K562 (cell line): ENCODE data around the gene CFAP20DC. TPM values are rescaled to one million over a fixed set of nuclear protein-coding genes. Genes with fewer than 3 reads are reported as not detected.
A peak's percentile ranks its signal among the peaks of the same experiment; 100 is the strongest.

Experiments used
- ATAC-seq: fragments of 200-7000 bp; cut with Tn5 transposase; 3 replicates; pipeline ENCODE4 v1.9.1; 2020; ENCODE audit warnings: moderate library complexity
- BruUV-seq: library from RNA; stranded (reverse); fragments of 400-500 nt; replicated peaks from 2 replicates; lab custom pipeline; 2021; lab: Mats Ljungman, UMichigan
- CTCF ChIA-PET: fragments of 300-600 bp; formaldehyde crosslinking; extraction: SDS; loops from one replicate; lab custom pipeline; 2021; ENCODE audit warnings: low intra/inter-chr PET ratio; lab: Yijun Ruan, JAX
- POLR2A ChIA-PET: fragments of 300-600, 350-650 bp; sonication (Branson Sonifier 250); formaldehyde crosslinking; extraction: SDS; loops from one replicate; lab custom pipeline; 2021; ENCODE audit warnings: antibody characterized with exemption, inconsistent platforms; lab: Yijun Ruan, JAX
- DNase-seq, 4 experiments: peaks; one replicate each; pipeline versions ENCODE4 v3.0.0 to v3.0.0-alpha.2; 2011 to 2018; ENCODE audit warnings: low spot score in 3 of 4, mixed read lengths in 3 of 4; ENCODE audit errors: extremely low read depth in 1 of 4
- FAIRE-seq: peaks from 2 replicates; lab custom pipeline; 2011; peaks lifted over from hg19 to GRCh38; lab: Jason Lieb, UNC
- H2AFZ ChIP-seq: 2 replicates; pipeline ENCODE4 v1.6.0; 2011; ENCODE audit warnings: low read depth, low read length, control low read depth, inconsistent platforms
- H3K27ac ChIP-seq: fragments of 200-600 bp; 3 replicates; pipeline ENCODE4 v1.8.0; 2011; ENCODE audit warnings: low read depth, mild to moderate bottlenecking, control low read depth, inconsistent platforms, low read length, moderate library complexity, mixed read lengths; ENCODE audit errors: extremely low read depth
- H3K27me3 ChIP-seq, 2 experiments: fragments of 300-600 bp in 1 of 2; 2 replicates in 1 of 2; 3 replicates in 1 of 2; pipeline versions ENCODE4 v1.6.0 to v1.8.0; 2011; ENCODE audit warnings: inconsistent platforms in 2 of 2, low read length in 2 of 2, mild to moderate bottlenecking in 1 of 2, mixed read lengths in 1 of 2, moderate library complexity in 1 of 2; ENCODE audit not compliant: control insufficient read depth in 2 of 2, insufficient read depth in 2 of 2
- H3K36me3 ChIP-seq: fragments of 300-600 bp; 3 replicates; pipeline ENCODE4 v1.8.0; 2011; ENCODE audit warnings: mild to moderate bottlenecking, low read length, inconsistent platforms; ENCODE audit not compliant: control insufficient read depth, insufficient read depth
- H3K4me1 ChIP-seq, 2 experiments: fragments of 200-600 bp in 1 of 2; replicated peaks in 1 of 2; 2 replicates in 1 of 2; 3 replicates in 1 of 2; pipeline versions ENCODE4 v1.5.1 to v1.8.0; 2011; ENCODE audit warnings: inconsistent platforms in 2 of 2, low read length in 2 of 2, mild to moderate bottlenecking in 1 of 2, mixed read lengths in 1 of 2, moderate library complexity in 1 of 2; ENCODE audit not compliant: control insufficient read depth in 2 of 2, insufficient read depth in 2 of 2
- H3K4me2 ChIP-seq: 2 replicates; pipeline ENCODE4 v1.6.1; 2011; ENCODE audit warnings: low read length, control low read depth, inconsistent platforms, mixed read lengths; ENCODE audit not compliant: insufficient read depth
- H3K4me3 ChIP-seq: fragments of 200-600 bp; sonication (generic), shearing (Covaris generic); 2 replicates; pipeline ENCODE4 v1.5.1; 2016; ENCODE audit warnings: control low read depth, inconsistent platforms
- H3K79me2 ChIP-seq: fragments of 200-600 bp; 3 replicates; pipeline ENCODE4 v1.8.0; 2011; ENCODE audit warnings: low read length, inconsistent platforms; ENCODE audit not compliant: control insufficient read depth, insufficient read depth
- H3K9ac ChIP-seq, 2 experiments: 2 replicates each; pipeline versions ENCODE4 v1.6.0 to v1.6.1; 2011; ENCODE audit warnings: low read depth in 2 of 2, low read length in 2 of 2, control low read depth in 1 of 2, inconsistent platforms in 1 of 2, mild to moderate bottlenecking in 1 of 2, mixed read lengths in 1 of 2; ENCODE audit not compliant: insufficient read depth in 1 of 2
- H3K9me1 ChIP-seq: one replicate; pipeline ENCODE4 v1.6.0; 2011; ENCODE audit warnings: inconsistent platforms, mild to moderate bottlenecking, low read length, moderate library complexity; ENCODE audit not compliant: control insufficient read depth, insufficient read depth
- H3K9me3 ChIP-seq: replicated peaks from 2 replicates; pipeline ENCODE4 v1.5.1; 2011; ENCODE audit warnings: low read depth, low read length, inconsistent platforms; ENCODE audit not compliant: control insufficient read depth, insufficient read depth
- H4K20me1 ChIP-seq: replicated peaks from 2 replicates; pipeline ENCODE4 v1.6.1; 2011; ENCODE audit warnings: low read length, inconsistent platforms, mixed read lengths; ENCODE audit not compliant: control insufficient read depth, insufficient read depth
- BMI1 ChIP-seq: fragments of 150-350 bp; IDR thresholded peaks from 2 replicates; pipeline ENCODE4 v1.6.1; 2014; ENCODE audit warnings: low read length
- DMBX1 ChIP-seq: fragments of 250-450 bp; sonication (Bioruptor Pico); IDR thresholded peaks from 2 replicates; pipeline ENCODE4 v1.8.0; 2022; ENCODE audit warnings: inconsistent platforms, mild to moderate bottlenecking, moderate library complexity, borderline replicate concordance
- MED1 ChIP-seq: sonication (generic); formaldehyde crosslinking; IDR thresholded peaks from 2 replicates; pipeline ENCODE4 v1.8.1; 2023; ENCODE audit warnings: missing genetic modification reagents, borderline replicate concordance
- NFIC ChIP-seq: fragments of 450-650 bp; IDR thresholded peaks from 2 replicates; pipeline ENCODE4 v1.6.1; 2017; ENCODE audit warnings: mild to moderate bottlenecking, inconsistent platforms
- NR4A1 ChIP-seq, 2 experiments: fragments of 250-450 bp in 1 of 2; fragments of 450-650 bp in 1 of 2; sonication (Bioruptor Pico) in 1 of 2; IDR thresholded peaks; 2 replicates each; pipeline versions ENCODE4 v1.4.0 to v1.6.1; 2016 to 2020; ENCODE audit warnings: mild to moderate bottlenecking in 2 of 2, missing compliant biosample characterization in 1 of 2, missing genetic modification characterization in 1 of 2, moderate library complexity in 1 of 2
- ZNF785 ChIP-seq: fragments of 250-450 bp; sonication (Bioruptor Pico); IDR thresholded peaks from 2 replicates; pipeline ENCODE4 v1.4.0; 2020; ENCODE audit warnings: mild to moderate bottlenecking
- WGBS: fragments of 100-300 bp; shearing (Covaris generic); methylation state at CpG from one replicate; pipeline ENCODE4 v1.1.6; 2016; ENCODE audit warnings: low coverage, mixed read lengths; ENCODE audit not compliant: insufficient coverage; ENCODE audit errors: missing lambda C conversion rate; 5-methylcytosine and 5-hydroxymethylcytosine counted together
- in situ Hi-C: fragments of 300-500 bp; cut with MboI; formaldehyde crosslinking; loops from 4 replicates; pipeline ENCODE4 v1.15.0; 2018; ENCODE audit warnings: inconsistent platforms, mixed read lengths
- intact Hi-C: fragments of 100-400 bp; cut with micrococcal nuclease; formaldehyde crosslinking; loops from 2 replicates; pipeline ENCODE4 v1.14.2; 2022
- polyA plus RNA-seq, 8 experiments: library from polyadenylated mRNA; depleted of rRNA in 4 of 8; stranded (reverse) in 5 of 8; unstranded in 3 of 8; fragments of >200 nt; fragmentation: Nextera tagmentation in 2 of 8; fragmentation: Illumina TruSeq in 1 of 8; extraction: Ambion mirVana in 2 of 8; extraction: Trizol in 1 of 8; gene quantifications; 2 replicates each; pipeline versions ENCODE4 v1.2.1 to v1.2.3, GENCODE V29; 2011 to 2014; ENCODE audit warnings: inconsistent platforms in 1 of 8, missing spikeins in 1 of 8
- total RNA-seq, 7 experiments: library from RNA; depleted of rRNA in 6 of 7; stranded (reverse); fragments of >200 nt in 6 of 7; fragmentation: Illumina TruSeq in 2 of 7; extraction: Trizol in 2 of 7; gene quantifications; 2 replicates each; pipeline versions ENCODE4 v1.2.1 to v1.2.3, GENCODE V29; 2011 to 2021; ENCODE audit warnings: low replicate concordance in 1 of 7
- TF ChIP-seq, protein P1 (sequence below): sonication (generic); formaldehyde crosslinking; IDR thresholded peaks from 2 replicates; pipeline ENCODE4 v1.8.0; 2023; ENCODE audit warnings: missing genetic modification reagents, mild to moderate bottlenecking, borderline replicate concordance
- TF ChIP-seq, protein P2 (sequence below), 2 experiments: IDR thresholded peaks in 1 of 2; conservative IDR thresholded peaks in 1 of 2; 2 replicates each; pipeline ENCODE4 v1.6.1; 2016; ENCODE audit warnings: low read depth in 2 of 2, mild to moderate bottlenecking in 1 of 2, missing compliant biosample characterization in 1 of 2, missing genetic modification characterization in 1 of 2, moderate library complexity in 1 of 2

Gene CFAP20DC
- total and polyA plus RNA-seq, 9 of the 15 experiments (the other 6 are each of a cell fraction or from before 2014, with no cell fraction given) = 1.6 to 5.9 (median 4.6) TPM

DNA sequence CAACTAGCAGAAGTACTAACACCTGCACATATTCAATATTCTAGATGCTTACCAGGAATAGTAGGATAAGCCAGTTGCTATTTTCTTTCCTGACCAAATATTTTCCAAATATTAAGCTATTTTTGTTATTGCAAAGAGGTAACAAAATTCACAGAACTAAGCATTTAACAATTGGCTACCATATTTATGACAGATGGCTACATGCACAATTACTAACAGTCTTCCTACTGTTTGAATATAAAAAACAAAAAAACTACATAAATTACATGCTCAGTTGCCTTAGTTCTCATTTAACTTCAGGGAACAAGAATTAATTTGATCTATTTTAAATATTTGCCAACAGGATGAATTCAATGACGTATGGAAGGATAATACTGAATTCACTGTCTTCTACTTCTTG lies 36.2 kb downstream of the CFAP20DC start (continued):
- TF ChIP-seq, protein P1, sequence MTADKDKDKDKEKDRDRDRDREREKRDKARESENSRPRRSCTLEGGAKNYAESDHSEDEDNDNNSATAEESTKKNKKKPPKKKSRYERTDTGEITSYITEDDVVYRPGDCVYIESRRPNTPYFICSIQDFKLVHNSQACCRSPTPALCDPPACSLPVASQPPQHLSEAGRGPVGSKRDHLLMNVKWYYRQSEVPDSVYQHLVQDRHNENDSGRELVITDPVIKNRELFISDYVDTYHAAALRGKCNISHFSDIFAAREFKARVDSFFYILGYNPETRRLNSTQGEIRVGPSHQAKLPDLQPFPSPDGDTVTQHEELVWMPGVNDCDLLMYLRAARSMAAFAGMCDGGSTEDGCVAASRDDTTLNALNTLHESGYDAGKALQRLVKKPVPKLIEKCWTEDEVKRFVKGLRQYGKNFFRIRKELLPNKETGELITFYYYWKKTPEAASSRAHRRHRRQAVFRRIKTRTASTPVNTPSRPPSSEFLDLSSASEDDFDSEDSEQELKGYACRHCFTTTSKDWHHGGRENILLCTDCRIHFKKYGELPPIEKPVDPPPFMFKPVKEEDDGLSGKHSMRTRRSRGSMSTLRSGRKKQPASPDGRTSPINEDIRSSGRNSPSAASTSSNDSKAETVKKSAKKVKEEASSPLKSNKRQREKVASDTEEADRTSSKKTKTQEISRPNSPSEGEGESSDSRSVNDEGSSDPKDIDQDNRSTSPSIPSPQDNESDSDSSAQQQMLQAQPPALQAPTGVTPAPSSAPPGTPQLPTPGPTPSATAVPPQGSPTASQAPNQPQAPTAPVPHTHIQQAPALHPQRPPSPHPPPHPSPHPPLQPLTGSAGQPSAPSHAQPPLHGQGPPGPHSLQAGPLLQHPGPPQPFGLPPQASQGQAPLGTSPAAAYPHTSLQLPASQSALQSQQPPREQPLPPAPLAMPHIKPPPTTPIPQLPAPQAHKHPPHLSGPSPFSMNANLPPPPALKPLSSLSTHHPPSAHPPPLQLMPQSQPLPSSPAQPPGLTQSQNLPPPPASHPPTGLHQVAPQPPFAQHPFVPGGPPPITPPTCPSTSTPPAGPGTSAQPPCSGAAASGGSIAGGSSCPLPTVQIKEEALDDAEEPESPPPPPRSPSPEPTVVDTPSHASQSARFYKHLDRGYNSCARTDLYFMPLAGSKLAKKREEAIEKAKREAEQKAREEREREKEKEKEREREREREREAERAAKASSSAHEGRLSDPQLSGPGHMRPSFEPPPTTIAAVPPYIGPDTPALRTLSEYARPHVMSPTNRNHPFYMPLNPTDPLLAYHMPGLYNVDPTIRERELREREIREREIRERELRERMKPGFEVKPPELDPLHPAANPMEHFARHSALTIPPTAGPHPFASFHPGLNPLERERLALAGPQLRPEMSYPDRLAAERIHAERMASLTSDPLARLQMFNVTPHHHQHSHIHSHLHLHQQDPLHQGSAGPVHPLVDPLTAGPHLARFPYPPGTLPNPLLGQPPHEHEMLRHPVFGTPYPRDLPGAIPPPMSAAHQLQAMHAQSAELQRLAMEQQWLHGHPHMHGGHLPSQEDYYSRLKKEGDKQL = no peak
- TF ChIP-seq BMI1 = no peak

DNA sequence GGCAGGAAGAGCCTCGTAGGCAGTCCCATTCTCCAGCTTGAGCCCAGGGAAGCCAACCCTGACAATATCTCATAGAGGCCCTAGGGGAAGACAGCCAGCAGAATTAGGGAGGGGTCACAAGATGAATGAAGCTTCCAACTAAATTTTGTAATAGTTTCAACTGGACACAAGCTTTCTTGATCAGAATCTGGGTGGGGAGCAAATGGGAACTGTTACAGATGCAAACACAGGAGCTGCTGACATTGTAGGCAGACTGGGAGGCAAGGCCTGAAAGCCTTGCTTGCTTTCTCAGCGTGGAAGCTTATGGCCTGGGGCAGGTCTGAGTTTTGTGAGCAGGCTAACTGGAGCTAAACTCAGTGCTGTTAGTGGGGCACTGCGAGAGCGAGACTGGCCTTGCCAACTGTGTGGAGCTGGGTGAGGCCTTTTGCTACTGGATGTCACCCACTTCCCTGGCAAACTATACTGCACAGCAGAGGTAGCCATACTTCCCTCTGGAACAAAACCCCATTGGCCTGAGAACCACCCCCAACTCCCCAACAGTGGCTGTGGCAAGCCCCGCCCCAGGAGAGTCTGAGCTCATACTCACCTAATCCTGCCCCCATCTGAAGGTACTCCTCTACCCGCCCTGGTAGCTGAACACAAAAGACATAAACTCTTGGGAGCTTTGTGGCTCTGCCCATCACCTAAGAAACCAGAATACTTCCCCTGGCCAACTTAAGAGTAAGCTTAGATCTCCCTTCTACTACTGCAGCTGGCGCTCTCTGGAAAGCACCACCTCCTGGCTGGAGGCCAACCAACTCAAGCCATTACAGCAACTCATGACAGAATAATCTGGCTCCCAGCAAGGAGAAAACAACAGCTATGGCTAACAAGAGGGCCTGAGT lies 42.9 kb downstream of the CFAP20DC start:
- intact Hi-C loops = no loop called here
- CTCF ChIA-PET = no interaction called here
- no peak for FAIRE-seq

More for the DNA sequence above, 42.9 kb downstream of the CFAP20DC start:
- Histone ChIP-seq H3K9me1 (no peaks in the 10 kb centered on the region), H3K36me3 (no peaks in the 10 kb centered on the region), H3K27ac (no peak overlapping the region), H3K4me3 (no peak overlapping the region), H3K4me1 (peaks cover 0 to 8% of the 10 kb centered on the region in 2 experiments; a peak in 2 of 5 replicates), H2AFZ (peak overlapping the region; percentile 55; the same call in 1 of the 2 replicates), H3K9ac (peak overlapping the region in 1 of 2 experiments; percentile 71; a peak in 1 of 4 replicates), H4K20me1 (no peaks in the 10 kb centered on the region), H3K79me2 (no peaks in the 10 kb centered on the region), H3K27me3 (no peaks in the 10 kb centered on the region), H3K4me2 (no peak overlapping the region), H3K9me3 (no peaks in the 10 kb centered on the region)
- ATAC-seq (peak; percentile 58; the same call in 2 of the 3 replicates), DNase-seq (peak in 1 of 4 experiments; percentile 12)
- BruUV-seq = no TSS peak
- TF ChIP-seq MED1 (CRISPR knock-in tag) (no peak), DMBX1 (CRISPR knock-in tag) (0 out of 2 replicates have a peak, but pooled peaks have one; percentile 24), ZNF785 (CRISPR knock-in tag) (no peak), NFIC (peak; percentile 76), NR4A1 (CRISPR knock-in tag; IDR thresholded peaks at IDR 0.05) (no peak), NR4A1 (tag; IDR thresholded peaks at IDR 0.05) (0 out of 2 replicates have a peak, but pooled peaks have one; percentile 26)
- TF ChIP-seq, protein P2, sequence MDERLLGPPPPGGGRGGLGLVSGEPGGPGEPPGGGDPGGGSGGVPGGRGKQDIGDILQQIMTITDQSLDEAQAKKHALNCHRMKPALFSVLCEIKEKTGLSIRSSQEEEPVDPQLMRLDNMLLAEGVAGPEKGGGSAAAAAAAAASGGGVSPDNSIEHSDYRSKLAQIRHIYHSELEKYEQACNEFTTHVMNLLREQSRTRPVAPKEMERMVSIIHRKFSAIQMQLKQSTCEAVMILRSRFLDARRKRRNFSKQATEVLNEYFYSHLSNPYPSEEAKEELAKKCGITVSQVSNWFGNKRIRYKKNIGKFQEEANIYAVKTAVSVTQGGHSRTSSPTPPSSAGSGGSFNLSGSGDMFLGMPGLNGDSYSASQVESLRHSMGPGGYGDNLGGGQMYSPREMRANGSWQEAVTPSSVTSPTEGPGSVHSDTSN (CRISPR knock-in tag; IDR thresholded peaks at IDR 0.05; ENCODE audit: low read depth) = no peak
- TF ChIP-seq, protein P2 (tag; conservative IDR thresholded peaks at IDR 0.05; ENCODE audit: low read depth) = 0 out of 2 replicates have a peak, but pooled peaks have one; percentile 6
- WGBS = 23% methylated on average over 5 of the region's 7 CpGs
- in situ Hi-C loops = no loop called here
- POLR2A ChIA-PET = interaction anchor here (1.1 kb wide), 1 partner anchor 9 kb away, joined by 3 read pairs; no protein-coding TSS in a partner anchor
